K562 (cell line): ENCODE data around the gene KDM2A. TPM values are rescaled to one million over a fixed set of nuclear protein-coding genes. Genes with fewer than 3 reads are reported as not detected.

Experiments
- ATAC-seq: fragments of 200-7000 bp; cut with Tn5 transposase; 3 replicates; pipeline ENCODE4 v1.9.1; 2020; ENCODE audit warnings: moderate library complexity
- BruUV-seq: library from RNA; stranded (reverse); fragments of 400-500 nt; replicated peaks from 2 replicates; lab custom pipeline; 2021; lab: Mats Ljungman, UMichigan
- CTCF ChIA-PET: fragments of 300-600 bp; formaldehyde crosslinking; extraction: SDS; loops from one replicate; lab custom pipeline; 2021; ENCODE audit warnings: low intra/inter-chr PET ratio; lab: Yijun Ruan, JAX
- POLR2A ChIA-PET: fragments of 300-600, 350-650 bp; sonication (Branson Sonifier 250); formaldehyde crosslinking; extraction: SDS; loops from one replicate; lab custom pipeline; 2021; ENCODE audit warnings: antibody characterized with exemption, inconsistent platforms; lab: Yijun Ruan, JAX
- DNase-seq, 4 experiments: peaks; one replicate each; pipeline versions ENCODE4 v3.0.0 to v3.0.0-alpha.2; 2011 to 2018; ENCODE audit warnings: low spot score in 3 of 4, mixed read lengths in 3 of 4; ENCODE audit errors: extremely low read depth in 1 of 4
- FAIRE-seq: peaks from 2 replicates; lab custom pipeline; 2011; peaks lifted over from hg19 to GRCh38; lab: Jason Lieb, UNC
- H2AFZ ChIP-seq: 2 replicates; pipeline ENCODE4 v1.6.0; 2011; ENCODE audit warnings: low read depth, low read length, control low read depth, inconsistent platforms
- H3K27ac ChIP-seq: fragments of 200-600 bp; 3 replicates; pipeline ENCODE4 v1.8.0; 2011; ENCODE audit warnings: low read depth, mild to moderate bottlenecking, control low read depth, inconsistent platforms, low read length, moderate library complexity, mixed read lengths; ENCODE audit errors: extremely low read depth
- H3K27me3 ChIP-seq, 2 experiments: fragments of 300-600 bp in 1 of 2; 2 replicates in 1 of 2; 3 replicates in 1 of 2; pipeline versions ENCODE4 v1.6.0 to v1.8.0; 2011; ENCODE audit warnings: inconsistent platforms in 2 of 2, low read length in 2 of 2, mild to moderate bottlenecking in 1 of 2, mixed read lengths in 1 of 2, moderate library complexity in 1 of 2; ENCODE audit not compliant: control insufficient read depth in 2 of 2, insufficient read depth in 2 of 2
- H3K36me3 ChIP-seq: fragments of 300-600 bp; 3 replicates; pipeline ENCODE4 v1.8.0; 2011; ENCODE audit warnings: mild to moderate bottlenecking, low read length, inconsistent platforms; ENCODE audit not compliant: control insufficient read depth, insufficient read depth
- H3K4me1 ChIP-seq, 2 experiments: fragments of 200-600 bp in 1 of 2; replicated peaks in 1 of 2; 2 replicates in 1 of 2; 3 replicates in 1 of 2; pipeline versions ENCODE4 v1.5.1 to v1.8.0; 2011; ENCODE audit warnings: inconsistent platforms in 2 of 2, low read length in 2 of 2, mild to moderate bottlenecking in 1 of 2, mixed read lengths in 1 of 2, moderate library complexity in 1 of 2; ENCODE audit not compliant: control insufficient read depth in 2 of 2, insufficient read depth in 2 of 2
- H3K4me2 ChIP-seq: 2 replicates; pipeline ENCODE4 v1.6.1; 2011; ENCODE audit warnings: low read length, control low read depth, inconsistent platforms, mixed read lengths; ENCODE audit not compliant: insufficient read depth
- H3K4me3 ChIP-seq: fragments of 200-600 bp; sonication (generic), shearing (Covaris generic); 2 replicates; pipeline ENCODE4 v1.5.1; 2016; ENCODE audit warnings: control low read depth, inconsistent platforms
- H3K79me2 ChIP-seq: fragments of 200-600 bp; 3 replicates; pipeline ENCODE4 v1.8.0; 2011; ENCODE audit warnings: low read length, inconsistent platforms; ENCODE audit not compliant: control insufficient read depth, insufficient read depth
- H3K9ac ChIP-seq, 2 experiments: 2 replicates each; pipeline versions ENCODE4 v1.6.0 to v1.6.1; 2011; ENCODE audit warnings: low read depth in 2 of 2, low read length in 2 of 2, control low read depth in 1 of 2, inconsistent platforms in 1 of 2, mild to moderate bottlenecking in 1 of 2, mixed read lengths in 1 of 2; ENCODE audit not compliant: insufficient read depth in 1 of 2
- H3K9me1 ChIP-seq: one replicate; pipeline ENCODE4 v1.6.0; 2011; ENCODE audit warnings: inconsistent platforms, mild to moderate bottlenecking, low read length, moderate library complexity; ENCODE audit not compliant: control insufficient read depth, insufficient read depth
- H3K9me3 ChIP-seq: replicated peaks from 2 replicates; pipeline ENCODE4 v1.5.1; 2011; ENCODE audit warnings: low read depth, low read length, inconsistent platforms; ENCODE audit not compliant: control insufficient read depth, insufficient read depth
- H4K20me1 ChIP-seq: replicated peaks from 2 replicates; pipeline ENCODE4 v1.6.1; 2011; ENCODE audit warnings: low read length, inconsistent platforms, mixed read lengths; ENCODE audit not compliant: control insufficient read depth, insufficient read depth
- ARID3A ChIP-seq: IDR thresholded peaks from 2 replicates; pipeline ENCODE4 v1.6.1; 2012; ENCODE audit warnings: low read depth, low read length, improper control_type of control experiment, borderline replicate concordance
- ARNT ChIP-seq, 2 experiments: fragments of 450-650 bp; IDR thresholded peaks; 2 replicates each; pipeline ENCODE4 v1.6.1; 2016; ENCODE audit warnings: mild to moderate bottlenecking in 1 of 2
- CXXC5 ChIP-seq: fragments of 250-450 bp; sonication (Bioruptor Pico); IDR thresholded peaks from 2 replicates; pipeline ENCODE4 v1.8.0; 2022; ENCODE audit warnings: inconsistent platforms, mild to moderate bottlenecking, moderate library complexity
- KDM1A ChIP-seq, 2 experiments: fragments of 450-650 bp; IDR thresholded peaks; 2 replicates each; pipeline ENCODE4 v1.6.1; 2016; ENCODE audit warnings: mild to moderate bottlenecking in 2 of 2
- NFE2L1 ChIP-seq: fragments of 450-650 bp; IDR thresholded peaks from 2 replicates; pipeline ENCODE4 v1.6.1; 2016; ENCODE audit warnings: missing genetic modification characterization, low read depth, mild to moderate bottlenecking, missing compliant biosample characterization, moderate library complexity, borderline replicate concordance
- SRSF3 ChIP-seq: fragments of 200-400 bp; formaldehyde crosslinking; IDR thresholded peaks from 2 replicates; pipeline ENCODE4 v1.6.1; 2016; ENCODE audit warnings: mild to moderate bottlenecking, low read length, moderate library complexity; ENCODE audit not compliant: insufficient read depth
- ZNF507 ChIP-seq: conservative IDR thresholded peaks from 2 replicates; pipeline ENCODE4 v1.6.1; 2017; ENCODE audit warnings: missing genetic modification characterization, missing compliant biosample characterization
- ZNF584 ChIP-seq: fragments of 200-800 bp; sonication (Bioruptor generic); IDR thresholded peaks from 2 replicates; pipeline ENCODE4 v1.6.1; 2016; ENCODE audit warnings: low read depth, mild to moderate bottlenecking, missing genetic modification characterization, missing compliant biosample characterization
- WGBS: fragments of 100-300 bp; shearing (Covaris generic); methylation state at CpG from one replicate; pipeline ENCODE4 v1.1.6; 2016; ENCODE audit warnings: low coverage, mixed read lengths; ENCODE audit not compliant: insufficient coverage; ENCODE audit errors: missing lambda C conversion rate; 5-methylcytosine and 5-hydroxymethylcytosine counted together
- in situ Hi-C: fragments of 300-500 bp; cut with MboI; formaldehyde crosslinking; loops from 4 replicates; pipeline ENCODE4 v1.15.0; 2018; ENCODE audit warnings: inconsistent platforms, mixed read lengths
- intact Hi-C: fragments of 100-400 bp; cut with micrococcal nuclease; formaldehyde crosslinking; loops from 2 replicates; pipeline ENCODE4 v1.14.2; 2022
- polyA plus RNA-seq, 8 experiments: library from polyadenylated mRNA; depleted of rRNA in 4 of 8; stranded (reverse) in 5 of 8; unstranded in 3 of 8; fragments of >200 nt; fragmentation: Nextera tagmentation in 2 of 8; fragmentation: Illumina TruSeq in 1 of 8; extraction: Ambion mirVana in 2 of 8; extraction: Trizol in 1 of 8; gene quantifications; 2 replicates each; pipeline versions ENCODE4 v1.2.1 to v1.2.3, GENCODE V29; 2011 to 2014; ENCODE audit warnings: inconsistent platforms in 1 of 8, missing spikeins in 1 of 8
- total RNA-seq, 7 experiments: library from RNA; depleted of rRNA in 6 of 7; stranded (reverse); fragments of >200 nt in 6 of 7; fragmentation: Illumina TruSeq in 2 of 7; extraction: Trizol in 2 of 7; gene quantifications; 2 replicates each; pipeline versions ENCODE4 v1.2.1 to v1.2.3, GENCODE V29; 2011 to 2021; ENCODE audit warnings: low replicate concordance in 1 of 7
- TF ChIP-seq, protein P1 (sequence below), 2 experiments: fragments of 450-650 bp; IDR thresholded peaks; 2 replicates each; pipeline ENCODE4 v1.6.1; 2018; ENCODE audit warnings: mild to moderate bottlenecking in 2 of 2, low read depth in 1 of 2; ENCODE audit not compliant: partially characterized antibody in 2 of 2

Gene KDM2A
- total and polyA plus RNA-seq, 9 of the 15 experiments (the other 6 are each of a cell fraction or from before 2014, with no cell fraction given), result 5.0 to 39.3 (median 21.3) TPM

GRCh38 chr11:67202028-67202427 lies 83.0 kb downstream of the KDM2A start:
- Histone ChIP-seq H3K27me3 (no peaks in the 10 kb centered on the region), H3K9ac (no peak overlapping the region), H2AFZ (no peak overlapping the region), H3K9me1 (no peaks in the 10 kb centered on the region), H3K4me2 (no peak overlapping the region), H4K20me1 (no peaks in the 10 kb centered on the region), H3K79me2 (no peaks in the 10 kb centered on the region), H3K4me1 (no peaks in the 10 kb centered on the region), H3K4me3 (no peak overlapping the region), H3K9me3 (no peaks in the 10 kb centered on the region), H3K36me3 (peaks cover 11% of the 10 kb centered on the region; the same call in 1 of the 3 replicates), H3K27ac (no peak overlapping the region)
- POLR2A ChIA-PET, result interaction anchor here (0.7 kb wide), 1 partner anchor 25 kb away, joined by 3 read pairs; no protein-coding TSS in a partner anchor
- in situ Hi-C loops (no loop called here), intact Hi-C loops (no loop called here)
- no TSS peak for BruUV-seq
- no peak for ATAC-seq
- 83% methylated on average over 3 of the region's 3 CpGs for WGBS
- no peak for FAIRE-seq
- TF ChIP-seq ZNF507 (tag) (no peak), CXXC5 (CRISPR knock-in tag) (no peak), SRSF3 (no peak), ARNT (IDR thresholded peaks at IDR 0.05) (no peak), ARID3A (no peak), KDM1A (IDR thresholded peaks at IDR 0.05) (no peak), ZNF584 (CRISPR knock-in tag) (no peak), NFE2L1 (tag) (no peak)
- TF ChIP-seq, protein P1, sequence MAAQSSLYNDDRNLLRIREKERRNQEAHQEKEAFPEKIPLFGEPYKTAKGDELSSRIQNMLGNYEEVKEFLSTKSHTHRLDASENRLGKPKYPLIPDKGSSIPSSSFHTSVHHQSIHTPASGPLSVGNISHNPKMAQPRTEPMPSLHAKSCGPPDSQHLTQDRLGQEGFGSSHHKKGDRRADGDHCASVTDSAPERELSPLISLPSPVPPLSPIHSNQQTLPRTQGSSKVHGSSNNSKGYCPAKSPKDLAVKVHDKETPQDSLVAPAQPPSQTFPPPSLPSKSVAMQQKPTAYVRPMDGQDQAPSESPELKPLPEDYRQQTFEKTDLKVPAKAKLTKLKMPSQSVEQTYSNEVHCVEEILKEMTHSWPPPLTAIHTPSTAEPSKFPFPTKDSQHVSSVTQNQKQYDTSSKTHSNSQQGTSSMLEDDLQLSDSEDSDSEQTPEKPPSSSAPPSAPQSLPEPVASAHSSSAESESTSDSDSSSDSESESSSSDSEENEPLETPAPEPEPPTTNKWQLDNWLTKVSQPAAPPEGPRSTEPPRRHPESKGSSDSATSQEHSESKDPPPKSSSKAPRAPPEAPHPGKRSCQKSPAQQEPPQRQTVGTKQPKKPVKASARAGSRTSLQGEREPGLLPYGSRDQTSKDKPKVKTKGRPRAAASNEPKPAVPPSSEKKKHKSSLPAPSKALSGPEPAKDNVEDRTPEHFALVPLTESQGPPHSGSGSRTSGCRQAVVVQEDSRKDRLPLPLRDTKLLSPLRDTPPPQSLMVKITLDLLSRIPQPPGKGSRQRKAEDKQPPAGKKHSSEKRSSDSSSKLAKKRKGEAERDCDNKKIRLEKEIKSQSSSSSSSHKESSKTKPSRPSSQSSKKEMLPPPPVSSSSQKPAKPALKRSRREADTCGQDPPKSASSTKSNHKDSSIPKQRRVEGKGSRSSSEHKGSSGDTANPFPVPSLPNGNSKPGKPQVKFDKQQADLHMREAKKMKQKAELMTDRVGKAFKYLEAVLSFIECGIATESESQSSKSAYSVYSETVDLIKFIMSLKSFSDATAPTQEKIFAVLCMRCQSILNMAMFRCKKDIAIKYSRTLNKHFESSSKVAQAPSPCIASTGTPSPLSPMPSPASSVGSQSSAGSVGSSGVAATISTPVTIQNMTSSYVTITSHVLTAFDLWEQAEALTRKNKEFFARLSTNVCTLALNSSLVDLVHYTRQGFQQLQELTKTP (IDR thresholded peaks at IDR 0.05; ENCODE audit: low read depth in 1 of 2, partially characterized antibody in 2 of 2), result no peak
- CTCF ChIA-PET, result no interaction called here
- no peak for DNase-seq
